Tibial nerve (tissue), 4 donors: ENCODE data around the gene NADK. TPM values are rescaled to one million over a fixed set of nuclear protein-coding genes. Genes with fewer than 3 reads are reported as not detected.

Source experiments
- DNase-seq, 2 donors: peaks; one replicate each; pipeline ENCODE4 v3.0.0-alpha.2; 2019; ENCODE audit warnings: low spot score in 2 of 2
- H3K27ac ChIP-seq, 4 donors: fragments of 200-600 bp; sonication (generic) in 3 of 4; one replicate each; pipeline ENCODE4 v1.5.1; 2017 to 2019; ENCODE audit warnings: mild to moderate bottlenecking in 1 of 4
- H3K27me3 ChIP-seq, 2 donors: fragments of 200-600 bp; sonication (generic) in 1 of 2; one replicate each; pipeline versions ENCODE4 v1.5.1 to v1.6.0; 2017 to 2019
- H3K36me3 ChIP-seq, 3 donors: fragments of 200-600 bp; sonication (generic); one replicate each; pipeline ENCODE4 v1.5.1; 2018 to 2019
- H3K4me1 ChIP-seq, 4 donors: fragments of 200-600 bp; sonication (generic) in 3 of 4; one replicate each; pipeline ENCODE4 v1.5.1; 2017 to 2019
- H3K4me3 ChIP-seq, 4 donors: fragments of 200-600 bp; sonication (generic) in 3 of 4; one replicate each; pipeline ENCODE4 v1.5.1; 2017 to 2019; ENCODE audit warnings: mild to moderate bottlenecking in 1 of 4, moderate library complexity in 1 of 4
- H3K9me3 ChIP-seq, 4 donors: fragments of 200-600 bp; sonication (generic) in 3 of 4; one replicate each; pipeline ENCODE4 v1.5.1; 2017 to 2019
- CTCF ChIP-seq, 5 experiments: fragments of 200-600 bp in 3 of 5; fragments of 450-650 bp in 2 of 5; sonication (generic) in 3 of 5; IDR thresholded peaks; one replicate each; pipeline ENCODE4 v1.5.1; 2016 to 2019; ENCODE audit warnings: antibody characterized with exemption in 5 of 5, mild to moderate bottlenecking in 3 of 5, moderate library complexity in 2 of 5
- EP300 ChIP-seq, 2 donors: sonication (generic); formaldehyde crosslinking; IDR thresholded peaks; one replicate each; pipeline ENCODE4 v1.6.1; 2017; ENCODE audit warnings: antibody characterized with exemption in 2 of 2, mild to moderate bottlenecking in 1 of 2
- POLR2A ChIP-seq, 2 donors: fragments of 450-650 bp; IDR thresholded peaks; one replicate each; pipeline ENCODE4 v1.6.1; 2017; ENCODE audit warnings: antibody characterized with exemption in 2 of 2, mild to moderate bottlenecking in 2 of 2, moderate library complexity in 2 of 2
- WGBS, 2 donors: methylation state at CpG; one replicate each; pipeline ENCODE4 v1.1.5; 2018; 5-methylcytosine and 5-hydroxymethylcytosine counted together
- total RNA-seq, 4 donors: library from RNA; depleted of rRNA; stranded (reverse); fragments of >200 nt; gene quantifications; one replicate each; pipeline ENCODE4 v1.1.0, GENCODE V29; 2016

The NADK gene
- total RNA-seq, 4 donors from 2014 or later, result 111 to 145 (median 119) TPM

GRCh38 chr1:1782399-1783221 is 4.3 kb upstream of the NADK start:
- Histone ChIP-seq H3K4me1 (peaks cover 0 to 58% (median 50%) of the 10 kb centered on the region in 4 donors), H3K4me3 (peak overlapping the region in 2 of 4 donors; percentile 22 to 34)
- DNase-seq, result peak; percentile 55 to 65

GRCh38 chr1:1781526-1781903 is 3.2 kb upstream of the NADK start:
- Histone ChIP-seq H3K27ac (peak overlapping the region in 3 of 4 donors; percentile 34 to 96 (median 89)), H3K36me3 (peaks cover 0 to 20% (median 12%) of the 10 kb centered on the region in 3 donors), H3K4me3 (no peak overlapping the region), H3K4me1 (peaks cover 0 to 69% (median 59%) of the 10 kb centered on the region in 4 donors), H3K27me3 (no peaks in the 10 kb centered on the region), H3K9me3 (no peaks in the 10 kb centered on the region)
- TF ChIP-seq CTCF (IDR thresholded peaks at IDR 0.05) (no peak), POLR2A (IDR thresholded peaks at IDR 0.05) (no peak), EP300 (IDR thresholded peaks at IDR 0.05) (no peak)
- no peak for DNase-seq
- 69 to 73% methylated on average over 7 of the region's 7 CpGs for WGBS, 2 donors

More at GRCh38 chr1:1782399-1783221, 4.3 kb upstream of the NADK start:
- WGBS, 2 donors, result 2 to 3% methylated on average over 23 to 26 of the region's 36 CpGs
- H3K9me3 ChIP-seq, result no peaks in the 10 kb centered on the region
- H3K27ac ChIP-seq, result peak overlapping the region; percentile 19 to 96 (median 56)
- H3K36me3 ChIP-seq, result peaks cover 0 to 31% (median 23%) of the 10 kb centered on the region in 3 donors
- H3K27me3 ChIP-seq, result no peaks in the 10 kb centered on the region
- TF ChIP-seq CTCF (IDR thresholded peaks at IDR 0.05) (no peak), EP300 (IDR thresholded peaks at IDR 0.05) (peak in 1 of 2 donors; percentile 63)

- TF ChIP-seq EP300 (IDR thresholded peaks at IDR 0.05), result no peak
- 75 to 78% methylated on average over 7 of the region's 7 CpGs for WGBS, 2 donors
- H3K27me3 ChIP-seq, result no peaks in the 10 kb centered on the region
- no peak overlapping the region for H3K4me3 ChIP-seq
- H3K27ac ChIP-seq, result peak overlapping the region in 3 of 4 donors; percentile 84 to 96 (median 89)
- peaks cover 0 to 14% (median 7%) of the 10 kb centered on the region in 3 donors for H3K36me3 ChIP-seq
- DNase-seq, result no peak
- H3K9me3 ChIP-seq, result no peaks in the 10 kb centered on the region
- H3K4me1 ChIP-seq, result peaks cover 0 to 75% (median 66%) of the 10 kb centered on the region in 4 donors
These were observed 2.6 kb upstream of the NADK start for GRCh38 chr1:1780598-1781525.

GRCh38 chr1:1779691-1780597 is 1.7 kb upstream of the NADK start:
- H3K4me3 ChIP-seq, result peak overlapping the region in 2 of 4 donors; percentile 75 to 91
- H3K36me3 ChIP-seq, result peaks cover 0 to 5% (median 0%) of the 10 kb centered on the region in 3 donors
- WGBS, 2 donors, result 26 to 38% methylated on average over 17 of the region's 19 CpGs
- H3K9me3 ChIP-seq, result no peaks in the 10 kb centered on the region
- no peak for TF ChIP-seq POLR2A (IDR thresholded peaks at IDR 0.05)
- peak in 1 of 2 donors; percentile 76 for TF ChIP-seq EP300 (IDR thresholded peaks at IDR 0.05)
- peak; percentile 47 to 76 for DNase-seq
- no peaks in the 10 kb centered on the region for H3K27me3 ChIP-seq
- peak overlapping the region in 3 of 4 donors; percentile 84 to 96 (median 89) for H3K27ac ChIP-seq
- H3K4me1 ChIP-seq, result peaks cover 0 to 84% (median 74%) of the 10 kb centered on the region in 4 donors

GRCh38 chr1:1779320-1779675 is 1.0 kb upstream of the NADK start:
- no peak for TF ChIP-seq CTCF (IDR thresholded peaks at IDR 0.05)
- TF ChIP-seq EP300 (IDR thresholded peaks at IDR 0.05), result no peak
- no peak for TF ChIP-seq POLR2A (IDR thresholded peaks at IDR 0.05)
- Histone ChIP-seq H3K27me3 (no peaks in the 10 kb centered on the region), H3K4me3 (peak overlapping the region in 3 of 4 donors; percentile 57 to 91 (median 75)), H3K27ac (peak overlapping the region in 3 of 4 donors; percentile 84 to 96 (median 89)), H3K36me3 (no peaks in the 10 kb centered on the region), H3K4me1 (peaks cover 0 to 91% (median 78%) of the 10 kb centered on the region in 4 donors), H3K9me3 (no peaks in the 10 kb centered on the region)
- no peak for DNase-seq
- WGBS, 2 donors, result 66 to 73% methylated on average over 11 of the region's 11 CpGs
